ENCODE measurements around the gene CALHM3. TPM values are rescaled to one million over a fixed set of nuclear protein-coding genes. Genes with fewer than 3 reads are reported as not detected.

Gene CALHM3
- total RNA-seq, 3 donors from 2014 or later (not counting 1 experiment from before 2014, with no cell fraction given), result not detected

- H3K27ac ChIP-seq (ENCODE audit: low read length), result no peak overlapping the region
- H3K27me3 Mint-ChIP-seq (ENCODE audit: low read depth in 2 of 2), result no peaks in the 10 kb centered on the region
- peak; percentile 74 to 84 (median 81) for ATAC-seq
- no peak overlapping the region for H3K4me3 Mint-ChIP-seq
- intact Hi-C loops (cut with micrococcal nuclease), result loop anchor here (10.0 kb wide), 1 partner anchor 647 kb away; the partner anchor contains the start of gene CYP17A1
- no peaks in the 10 kb centered on the region for H3K9me3 ChIP-seq (ENCODE audit: control insufficient read depth, insufficient read depth, low read length)
- H3K4me1 ChIP-seq (ENCODE audit: control insufficient read depth, insufficient read depth, low read length), result peaks cover 7% of the 10 kb centered on the region
- H3K27ac Mint-ChIP-seq, result no peak overlapping the region
- 51% methylated on average over 10 of the region's 12 CpGs for WGBS (ENCODE audit: insufficient coverage)
- peaks cover 7% of the 10 kb centered on the region in 2 donors for H3K4me1 Mint-ChIP-seq
- peak in 1 of 2 donors; percentile 85 for DNase-seq
- no peaks in the 10 kb centered on the region for H3K36me3 ChIP-seq (ENCODE audit: control insufficient read depth, insufficient read depth, low read length)
- H3K9me3 Mint-ChIP-seq, result no peaks in the 10 kb centered on the region
- H3K27me3 ChIP-seq (ENCODE audit: control insufficient read depth, insufficient read depth, low read length), result no peaks in the 10 kb centered on the region
- H3K36me3 Mint-ChIP-seq, result no peaks in the 10 kb centered on the region
- TF ChIP-seq CTCF (IDR thresholded peaks at IDR 0.05), result peak; percentile 75
- no peak overlapping the region for H3K4me3 ChIP-seq (ENCODE audit: low read length)
Observed at GRCh38 chr10:103481974-103482531, 3.0 kb upstream of the CALHM3 start.

GRCh38 chr10:103480521-103480920, 1.5 kb upstream of the CALHM3 start:
- no peak overlapping the region for H3K4me3 ChIP-seq (ENCODE audit: low read length)
- no peaks in the 10 kb centered on the region for H3K9me3 ChIP-seq (ENCODE audit: control insufficient read depth, insufficient read depth, low read length)
- 92% methylated on average over 5 of the region's 5 CpGs for WGBS (ENCODE audit: insufficient coverage)
- no peaks in the 10 kb centered on the region for H3K36me3 ChIP-seq (ENCODE audit: control insufficient read depth, insufficient read depth, low read length)
- Mint-ChIP-seq H3K36me3 (no peaks in the 10 kb centered on the region), H3K4me1 (peaks cover 7% of the 10 kb centered on the region in 2 donors), H3K27me3 (ENCODE audit: low read depth in 2 of 2) (no peaks in the 10 kb centered on the region), H3K27ac (no peak overlapping the region), H3K4me3 (no peak overlapping the region), H3K9me3 (no peaks in the 10 kb centered on the region)
- H3K27me3 ChIP-seq (ENCODE audit: control insufficient read depth, insufficient read depth, low read length), result no peaks in the 10 kb centered on the region
- DNase-seq (no peak), ATAC-seq (no peak)
- TF ChIP-seq CTCF (IDR thresholded peaks at IDR 0.05), result no peak
- H3K4me1 ChIP-seq (ENCODE audit: control insufficient read depth, insufficient read depth, low read length), result peaks cover 11% of the 10 kb centered on the region
- H3K27ac ChIP-seq (ENCODE audit: low read length), result no peak overlapping the region
- intact Hi-C loops (cut with micrococcal nuclease), result loop anchor here (10.0 kb wide), 1 partner anchor 646 kb away; the partner anchor contains the start of gene CYP17A1

- intact Hi-C loops (cut with micrococcal nuclease), result no loop called here
- DNase-seq, result no peak
Observed at GRCh38 chr10:103478671-103479070, 369 bp downstream of the CALHM3 start.

More at GRCh38 chr10:103478671-103479070, 369 bp downstream of the CALHM3 start:
- Mint-ChIP-seq H3K4me1 (peaks cover 7 to 12% of the 10 kb centered on the region in 2 donors), H3K36me3 (no peaks in the 10 kb centered on the region), H3K4me3 (no peak overlapping the region), H3K9me3 (no peaks in the 10 kb centered on the region), H3K27me3 (ENCODE audit: low read depth in 2 of 2) (no peaks in the 10 kb centered on the region), H3K27ac (no peak overlapping the region)
- TF ChIP-seq CTCF (IDR thresholded peaks at IDR 0.05), result no peak
- no peak for ATAC-seq
- Histone ChIP-seq H3K27ac (ENCODE audit: low read length) (no peak overlapping the region), H3K4me3 (ENCODE audit: low read length) (no peak overlapping the region), H3K27me3 (ENCODE audit: control insufficient read depth, insufficient read depth, low read length) (no peaks in the 10 kb centered on the region), H3K9me3 (ENCODE audit: control insufficient read depth, insufficient read depth, low read length) (no peaks in the 10 kb centered on the region), H3K36me3 (ENCODE audit: control insufficient read depth, insufficient read depth, low read length) (no peaks in the 10 kb centered on the region), H3K4me1 (ENCODE audit: control insufficient read depth, insufficient read depth, low read length) (peaks cover 10% of the 10 kb centered on the region)
- 97% methylated on average over 22 of the region's 22 CpGs for WGBS (ENCODE audit: insufficient coverage)

All from natural killer cell (primary cell).